ENCODE data around the gene MSL3B.

Gene MSL3B

DNA sequence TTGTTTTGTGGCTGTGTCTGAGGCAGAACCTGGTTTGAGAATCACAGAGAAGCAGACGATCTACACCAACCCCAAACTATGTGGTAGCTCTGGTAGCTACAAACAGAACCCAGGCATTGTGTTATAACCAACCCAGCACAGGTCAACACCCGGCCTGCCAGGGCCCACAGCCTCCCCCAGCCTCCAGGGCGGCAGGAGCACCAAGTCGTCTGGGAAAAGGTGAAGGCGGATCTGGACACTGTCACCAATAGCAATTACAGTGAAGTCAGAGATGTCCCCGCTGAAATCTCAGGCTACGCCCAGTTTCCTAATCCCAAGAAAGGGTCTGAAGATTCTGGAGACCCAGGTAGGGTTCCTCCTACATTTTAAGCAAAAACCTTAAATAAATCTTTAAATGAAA is 17.4 kb downstream of the MSL3B start:
- no peaks in the 10 kb centered on the region for H3K27me3 ChIP-seq (replicated peaks; ENCODE audit: insufficient read depth)
- intact Hi-C loops (cut with DNase I), result no loop called here
- 91% methylated on average over 7 of the region's 7 CpGs for WGBS
- H3K4me1 ChIP-seq (replicated peaks), result no peaks in the 10 kb centered on the region
- DNase-seq (ENCODE audit: low spot score), result no peak
- H3K36me3 ChIP-seq, result no peaks in the 10 kb centered on the region
- H3K9me3 ChIP-seq, result no peaks in the 10 kb centered on the region
- no peak overlapping the region for H3K4me3 ChIP-seq
- no peak for TF ChIP-seq POLR2AphosphoS5 (IDR thresholded peaks at IDR 0.05)
- TF ChIP-seq, protein P1, sequence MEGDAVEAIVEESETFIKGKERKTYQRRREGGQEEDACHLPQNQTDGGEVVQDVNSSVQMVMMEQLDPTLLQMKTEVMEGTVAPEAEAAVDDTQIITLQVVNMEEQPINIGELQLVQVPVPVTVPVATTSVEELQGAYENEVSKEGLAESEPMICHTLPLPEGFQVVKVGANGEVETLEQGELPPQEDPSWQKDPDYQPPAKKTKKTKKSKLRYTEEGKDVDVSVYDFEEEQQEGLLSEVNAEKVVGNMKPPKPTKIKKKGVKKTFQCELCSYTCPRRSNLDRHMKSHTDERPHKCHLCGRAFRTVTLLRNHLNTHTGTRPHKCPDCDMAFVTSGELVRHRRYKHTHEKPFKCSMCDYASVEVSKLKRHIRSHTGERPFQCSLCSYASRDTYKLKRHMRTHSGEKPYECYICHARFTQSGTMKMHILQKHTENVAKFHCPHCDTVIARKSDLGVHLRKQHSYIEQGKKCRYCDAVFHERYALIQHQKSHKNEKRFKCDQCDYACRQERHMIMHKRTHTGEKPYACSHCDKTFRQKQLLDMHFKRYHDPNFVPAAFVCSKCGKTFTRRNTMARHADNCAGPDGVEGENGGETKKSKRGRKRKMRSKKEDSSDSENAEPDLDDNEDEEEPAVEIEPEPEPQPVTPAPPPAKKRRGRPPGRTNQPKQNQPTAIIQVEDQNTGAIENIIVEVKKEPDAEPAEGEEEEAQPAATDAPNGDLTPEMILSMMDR (IDR thresholded peaks at IDR 0.05), result no peak
- TF ChIP-seq POLR2A (IDR thresholded peaks at IDR 0.05), result no peak
- no peak overlapping the region for H3K27ac ChIP-seq

DNA sequence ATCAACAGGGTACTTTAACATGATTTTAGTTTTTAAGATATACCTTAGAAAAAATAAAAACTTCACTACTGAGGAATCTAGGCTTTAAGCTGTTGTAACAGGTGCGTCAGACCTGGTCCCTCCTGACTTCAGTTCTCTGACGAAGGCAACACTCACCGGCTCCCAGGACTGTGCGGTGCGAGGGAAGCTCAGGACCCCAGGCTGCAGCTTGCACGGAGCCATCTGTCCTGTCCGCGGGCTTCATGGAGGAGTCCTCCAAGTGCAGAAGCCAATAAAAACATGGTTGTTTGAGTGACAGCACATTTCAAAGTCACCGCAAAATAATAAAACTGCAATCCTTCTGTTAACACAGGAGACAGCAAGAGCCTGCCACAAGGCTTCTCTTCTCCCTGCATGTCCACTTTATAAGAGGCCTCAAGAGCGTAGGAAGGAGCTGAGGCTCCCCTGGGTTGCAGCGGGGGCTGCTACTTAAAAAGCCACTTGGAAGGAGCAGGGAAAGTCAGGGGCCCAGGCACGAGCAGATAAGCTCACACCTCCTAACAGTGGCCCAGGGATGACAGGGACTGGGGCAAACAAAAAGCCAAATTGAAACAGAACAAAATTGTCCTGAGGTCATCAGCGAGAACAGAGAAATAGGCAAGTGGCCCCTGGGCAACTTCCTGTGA is 18.4 kb downstream of the MSL3B start:
- Histone ChIP-seq H3K36me3 (no peaks in the 10 kb centered on the region), H3K4me1 (replicated peaks) (no peaks in the 10 kb centered on the region), H3K9me3 (no peaks in the 10 kb centered on the region), H3K27ac (no peak overlapping the region), H3K27me3 (replicated peaks; ENCODE audit: insufficient read depth) (no peaks in the 10 kb centered on the region), H3K4me3 (no peak overlapping the region)
- 93% methylated on average over 13 of the region's 13 CpGs for WGBS
- DNase-seq (ENCODE audit: low spot score), result no peak
- TF ChIP-seq POLR2A (IDR thresholded peaks at IDR 0.05), result no peak
- TF ChIP-seq POLR2AphosphoS5 (IDR thresholded peaks at IDR 0.05), result no peak
- TF ChIP-seq, protein P1 (IDR thresholded peaks at IDR 0.05), result no peak
- intact Hi-C loops (cut with DNase I), result no loop called here

DNA sequence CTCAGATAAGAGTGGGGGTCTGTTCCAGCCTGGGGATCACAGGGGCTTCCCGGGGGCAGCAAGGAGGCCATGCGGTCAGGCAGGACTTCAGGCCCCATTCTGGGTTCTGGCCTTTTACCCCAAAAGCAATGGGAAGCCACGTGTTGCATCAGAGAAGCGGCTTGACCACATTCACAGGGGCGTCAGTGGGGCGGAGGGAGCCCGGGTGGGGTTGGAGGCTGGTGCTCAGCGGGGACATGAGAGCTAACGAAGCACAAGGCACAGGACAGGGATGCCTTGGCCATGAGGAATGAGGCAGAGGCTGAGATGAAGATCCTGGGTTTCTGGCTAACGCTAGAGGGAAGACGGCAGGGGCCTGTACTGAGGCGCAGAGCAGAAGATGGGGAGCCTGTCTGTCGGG is 19.9 kb downstream of the MSL3B start:
- WGBS, result 94% methylated on average over 13 of the region's 13 CpGs
- Histone ChIP-seq H3K36me3 (no peaks in the 10 kb centered on the region), H3K4me3 (no peak overlapping the region), H3K27ac (no peak overlapping the region), H3K9me3 (no peaks in the 10 kb centered on the region), H3K4me1 (replicated peaks) (no peaks in the 10 kb centered on the region), H3K27me3 (replicated peaks; ENCODE audit: insufficient read depth) (no peaks in the 10 kb centered on the region)
- no peak for DNase-seq (ENCODE audit: low spot score)
- intact Hi-C loops (cut with DNase I), result no loop called here
- TF ChIP-seq POLR2AphosphoS5 (IDR thresholded peaks at IDR 0.05) (no peak), POLR2A (IDR thresholded peaks at IDR 0.05) (no peak)
- TF ChIP-seq, protein P1 (IDR thresholded peaks at IDR 0.05), result no peak

DNA sequence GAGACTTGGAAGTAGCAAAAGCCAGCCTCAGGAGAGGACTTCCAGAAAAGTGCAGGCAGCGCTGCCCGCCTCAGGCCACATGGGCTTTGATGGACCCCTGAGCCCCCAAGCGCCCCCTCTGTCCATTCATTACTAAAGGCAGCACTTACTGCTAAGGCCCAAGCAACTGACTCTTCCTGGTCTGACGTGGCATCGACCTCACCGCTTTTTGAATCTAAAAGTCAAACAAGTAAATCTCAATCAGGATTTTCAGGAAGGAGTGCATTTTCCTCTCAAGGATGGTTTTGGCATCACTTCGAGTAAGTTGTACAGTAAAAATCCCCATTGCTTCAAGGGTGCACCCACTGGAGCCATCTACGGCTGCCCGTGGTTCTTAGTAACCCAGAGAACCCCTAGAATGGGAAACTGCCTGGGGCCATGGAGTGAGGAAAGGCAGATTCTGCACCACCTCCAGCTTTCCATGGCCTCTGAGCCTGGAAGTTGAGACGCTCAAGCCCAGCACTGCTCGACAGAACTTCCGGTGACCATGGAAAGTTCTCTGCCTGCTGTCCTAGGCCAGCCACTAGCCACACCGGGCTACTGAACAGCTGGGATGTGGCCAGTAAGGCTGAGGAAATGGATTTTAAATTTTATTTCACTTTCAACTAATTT is 20.8 kb downstream of the MSL3B start:
- Histone ChIP-seq H3K4me1 (replicated peaks) (no peaks in the 10 kb centered on the region), H3K4me3 (no peak overlapping the region), H3K9me3 (no peaks in the 10 kb centered on the region), H3K27me3 (replicated peaks; ENCODE audit: insufficient read depth) (no peaks in the 10 kb centered on the region), H3K36me3 (no peaks in the 10 kb centered on the region), H3K27ac (no peak overlapping the region)
- 95% methylated on average over 13 of the region's 13 CpGs for WGBS
- no peak for DNase-seq (ENCODE audit: low spot score)
- TF ChIP-seq POLR2A (IDR thresholded peaks at IDR 0.05) (no peak), POLR2AphosphoS5 (IDR thresholded peaks at IDR 0.05) (no peak)
- intact Hi-C loops (cut with DNase I), result no loop called here

DNA sequence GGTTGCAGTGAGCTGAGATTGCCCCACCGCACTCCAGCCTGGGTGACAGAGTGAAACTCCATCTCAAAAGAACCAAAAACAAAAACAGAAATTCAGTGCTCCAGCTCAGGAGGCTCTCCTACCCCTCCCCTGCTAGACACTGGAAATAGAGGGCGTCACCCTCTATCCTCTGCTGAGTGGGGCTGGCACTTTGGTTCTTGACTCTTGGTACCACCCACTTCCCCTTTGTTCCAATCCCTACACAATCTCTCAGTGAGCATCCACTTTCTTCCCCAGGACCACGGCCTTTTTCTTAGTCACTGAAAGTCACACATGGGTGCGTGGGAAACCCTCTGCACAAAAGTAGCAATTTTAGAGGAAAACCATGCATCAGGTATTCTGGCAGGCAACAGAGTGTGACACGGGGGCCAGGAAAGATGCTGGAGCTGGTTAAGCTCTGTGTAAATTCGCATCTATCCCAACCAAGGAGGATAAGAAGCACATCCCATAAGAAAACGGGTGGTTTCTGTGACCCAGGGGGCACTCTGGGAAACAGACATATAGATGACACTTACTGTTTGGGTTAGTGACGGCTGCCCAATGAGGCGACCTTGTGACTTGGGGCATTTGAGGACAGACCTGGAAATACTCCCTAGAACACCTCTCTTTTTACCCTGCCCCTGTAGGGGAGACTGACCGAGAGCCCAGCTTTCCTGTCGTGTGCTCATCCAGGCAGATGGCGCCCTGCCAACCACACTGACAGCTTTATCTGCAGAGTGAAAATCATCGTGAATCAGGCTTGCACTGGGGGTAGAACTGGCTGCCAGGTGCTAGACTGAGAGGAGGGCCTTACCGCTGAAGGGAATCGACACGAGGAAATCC is 21.6 kb downstream of the MSL3B start:
- intact Hi-C loops (cut with DNase I), result no loop called here
- no peak overlapping the region for H3K27ac ChIP-seq
- H3K4me3 ChIP-seq, result no peak overlapping the region
- H3K27me3 ChIP-seq (replicated peaks; ENCODE audit: insufficient read depth), result no peaks in the 10 kb centered on the region
- H3K36me3 ChIP-seq, result no peaks in the 10 kb centered on the region
- no peaks in the 10 kb centered on the region for H3K4me1 ChIP-seq (replicated peaks)
- no peak for DNase-seq (ENCODE audit: low spot score)
- 84% methylated on average over 16 of the region's 16 CpGs for WGBS
- no peaks in the 10 kb centered on the region for H3K9me3 ChIP-seq
- no peak for TF ChIP-seq POLR2A (IDR thresholded peaks at IDR 0.05)
- TF ChIP-seq, protein P1 (IDR thresholded peaks at IDR 0.05), result no peak
- TF ChIP-seq POLR2AphosphoS5 (IDR thresholded peaks at IDR 0.05), result no peak
